B cell (primary cell): ENCODE measurements around the gene P2RX6.

ENCODE experiments used
- CTCF ChIP-seq: fragments of 200-600 bp; IDR thresholded peaks from one replicate; pipeline ENCODE4 v1.8.0; 2022; ENCODE audit warnings: antibody characterized with exemption, mild to moderate bottlenecking
- EZH2 ChIP-seq: IDR thresholded peaks from 2 replicates; pipeline ENCODE4 v1.6.1; 2012; ENCODE audit warnings: borderline replicate concordance, low read depth, mild to moderate bottlenecking, moderate library complexity, low read length; ENCODE audit not compliant: insufficient read depth, poor library complexity, severe bottlenecking

GRCh38 chr22:20998411-20999336 lies 16.3 kb upstream of the P2RX6 start:
- TF ChIP-seq CTCF (no peak), EZH2 (no peak)
